AG04450 (cell line): ENCODE results near the gene AZIN2. TPM values are rescaled to one million over a fixed set of nuclear protein-coding genes. Genes with fewer than 3 reads are reported as not detected.

Experiments used
- CTCF ChIA-PET: fragments of 300-600, 350-600 bp; formaldehyde crosslinking; extraction: SDS; loops from one replicate; lab custom pipeline; 2022; ENCODE audit warnings: antibody characterized with exemption, inconsistent platforms; lab: Charles Lee
- POLR2A ChIA-PET: fragments of 350-600 bp; formaldehyde crosslinking; extraction: SDS; loops from one replicate; lab custom pipeline; 2021; ENCODE audit warnings: antibody characterized with exemption, inconsistent platforms; lab: Yijun Ruan, JAX
- DNase-seq: peaks from one replicate; pipeline ENCODE4 v3.0.0-alpha.2; 2011; ENCODE audit warnings: low read depth, low spot score
- H3K27ac ChIP-seq: one replicate; pipeline ENCODE4 v1.5.1; 2012; ENCODE audit warnings: low read depth, low read length, control low read depth
- H3K27me3 ChIP-seq: one replicate; pipeline ENCODE4 v1.6.0; 2012; ENCODE audit warnings: low read length; ENCODE audit not compliant: control insufficient read depth, insufficient read depth
- H3K4me3 ChIP-seq: 2 replicates; pipeline ENCODE4 v1.5.1; 2011; ENCODE audit warnings: mild to moderate bottlenecking, low read depth, low read length, control low read depth
- H3K9me3 ChIP-seq: 2 replicates; pipeline ENCODE4 v1.5.1; 2012; ENCODE audit warnings: low read length; ENCODE audit not compliant: control insufficient read depth, insufficient read depth
- polyA plus RNA-seq: library from polyadenylated mRNA; depleted of rRNA; stranded (reverse); fragments of >200 nt; gene quantifications from 2 replicates; pipeline ENCODE4 v1.2.3, GENCODE V29; 2011
- TF ChIP-seq, protein P1 (sequence below): IDR thresholded peaks from 2 replicates; pipeline ENCODE4 v1.5.1; 2011; ENCODE audit warnings: low read depth, low read length, control low read depth, inconsistent platforms

The AZIN2 gene
- polyA plus RNA-seq, 1 experiment, result 7.0 TPM

GRCh38 chr1:33072707-33073106 lies 8.2 kb upstream of the AZIN2 start:
- Histone ChIP-seq H3K9me3 (no peaks in the 10 kb centered on the region), H3K27me3 (peaks cover 4% of the 10 kb centered on the region), H3K4me3 (no peak overlapping the region), H3K27ac (no peak overlapping the region)
- DNase-seq, result no peak
- POLR2A ChIA-PET, result interaction anchor here (0.6 kb wide), 1 partner anchor 151 kb away, joined by 6 read pairs; no protein-coding TSS in a partner anchor
- CTCF ChIA-PET, result interaction anchor here (1.7 kb wide), 1 partner anchor 16 kb away, joined by 4 read pairs; no protein-coding TSS in a partner anchor
- TF ChIP-seq, protein P1, sequence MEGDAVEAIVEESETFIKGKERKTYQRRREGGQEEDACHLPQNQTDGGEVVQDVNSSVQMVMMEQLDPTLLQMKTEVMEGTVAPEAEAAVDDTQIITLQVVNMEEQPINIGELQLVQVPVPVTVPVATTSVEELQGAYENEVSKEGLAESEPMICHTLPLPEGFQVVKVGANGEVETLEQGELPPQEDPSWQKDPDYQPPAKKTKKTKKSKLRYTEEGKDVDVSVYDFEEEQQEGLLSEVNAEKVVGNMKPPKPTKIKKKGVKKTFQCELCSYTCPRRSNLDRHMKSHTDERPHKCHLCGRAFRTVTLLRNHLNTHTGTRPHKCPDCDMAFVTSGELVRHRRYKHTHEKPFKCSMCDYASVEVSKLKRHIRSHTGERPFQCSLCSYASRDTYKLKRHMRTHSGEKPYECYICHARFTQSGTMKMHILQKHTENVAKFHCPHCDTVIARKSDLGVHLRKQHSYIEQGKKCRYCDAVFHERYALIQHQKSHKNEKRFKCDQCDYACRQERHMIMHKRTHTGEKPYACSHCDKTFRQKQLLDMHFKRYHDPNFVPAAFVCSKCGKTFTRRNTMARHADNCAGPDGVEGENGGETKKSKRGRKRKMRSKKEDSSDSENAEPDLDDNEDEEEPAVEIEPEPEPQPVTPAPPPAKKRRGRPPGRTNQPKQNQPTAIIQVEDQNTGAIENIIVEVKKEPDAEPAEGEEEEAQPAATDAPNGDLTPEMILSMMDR, result no peak

- H3K4me3 ChIP-seq, result no peak overlapping the region
- DNase-seq, result no peak
- peaks cover 4% of the 10 kb centered on the region for H3K27me3 ChIP-seq
- TF ChIP-seq, protein P1, result no peak
- no peaks in the 10 kb centered on the region for H3K9me3 ChIP-seq
- no peak overlapping the region for H3K27ac ChIP-seq
- POLR2A ChIA-PET, result interaction anchor here (0.6 kb wide), 1 partner anchor 585 kb away, joined by 3 read pairs; no protein-coding TSS in a partner anchor
- CTCF ChIA-PET, result interaction anchor here (1.1 to 1.4 kb wide), 2 partner anchors 12 to 199 kb away, joined by 4 to 12 read pairs; no protein-coding TSS in a partner anchor
Measured at GRCh38 chr1:33074193-33074945, 6.6 kb upstream of the AZIN2 start.

- Histone ChIP-seq H3K27ac (no peak overlapping the region), H3K9me3 (no peaks in the 10 kb centered on the region; the same call in 1 of the 2 replicates), H3K4me3 (no peak overlapping the region), H3K27me3 (no peaks in the 10 kb centered on the region)
- DNase-seq, result no peak
- ChIA-PET POLR2A (interaction anchor here (0.7 kb wide), 1 partner anchor 139 kb away, joined by 6 read pairs; no protein-coding TSS in a partner anchor), CTCF (interaction anchor here (0.7 kb wide), 1 partner anchor 23 kb away, joined by 4 read pairs; no protein-coding TSS in a partner anchor)
- TF ChIP-seq, protein P1, result no peak
Measured at GRCh38 chr1:33078030-33078591, 2.8 kb upstream of the AZIN2 start.

DNA sequence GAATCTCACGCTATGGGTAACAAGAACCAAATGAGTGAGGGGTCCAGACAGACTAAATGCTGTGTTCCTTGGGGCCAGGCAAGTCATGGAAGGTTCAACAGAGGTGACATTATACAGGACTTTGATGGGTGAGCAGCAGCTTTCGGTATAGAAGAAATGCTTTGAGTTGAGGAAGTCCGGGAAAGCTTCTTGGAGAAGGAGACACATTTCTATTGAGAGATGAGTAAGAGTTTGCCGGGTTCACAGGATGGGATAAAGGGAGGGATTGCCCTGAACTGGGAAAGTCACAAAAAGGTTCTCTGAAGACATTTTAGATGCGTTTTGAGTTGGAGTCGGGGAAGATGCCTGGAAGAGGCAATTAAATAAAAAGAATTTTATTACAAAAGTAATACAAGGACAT lies 580 bp upstream of the AZIN2 start:
- no peak overlapping the region for H3K27ac ChIP-seq
- ChIA-PET CTCF (interaction anchor here (0.5 to 7.8 kb wide), 7 partner anchors 15 to 204 kb away, joined by 3 to 58 read pairs (median 3); no protein-coding TSS in a partner anchor), POLR2A (interaction anchor here (0.7 to 1.0 kb wide), 5 partner anchors 9 to 68 kb away, joined by 3 to 6 read pairs (median 3); no protein-coding TSS in a partner anchor)

More for the DNA sequence above, 580 bp upstream of the AZIN2 start:
- Histone ChIP-seq H3K4me3 (peak overlapping the region; percentile 95), H3K27me3 (no peaks in the 10 kb centered on the region), H3K9me3 (no peaks in the 10 kb centered on the region; the same call in 1 of the 2 replicates)
- DNase-seq, result no peak
- TF ChIP-seq, protein P1, result no peak
